Glutamatergic neuron (in vitro differentiated cells): ENCODE data around the gene UBR4. TPM values are rescaled to one million over a fixed set of nuclear protein-coding genes. Genes with fewer than 3 reads are reported as not detected.
A peak's percentile ranks its signal among the peaks of the same experiment; 100 is the strongest.

Source experiments
- DNase-seq: peaks from one replicate; pipeline ENCODE4 v3.0.0; 2022
- H3K27ac Mint-ChIP-seq: one replicate; pipeline ENCODE4 v1.8.0; 2020; ENCODE audit warnings: mild to moderate bottlenecking, mixed read lengths, inconsistent platforms; ENCODE audit not compliant: unreplicated experiment
- H3K27me3 Mint-ChIP-seq: one replicate; pipeline ENCODE4 v1.8.0; 2020; ENCODE audit warnings: mild to moderate bottlenecking, moderate library complexity, mixed read lengths, inconsistent platforms; ENCODE audit not compliant: unreplicated experiment
- H3K36me3 Mint-ChIP-seq: one replicate; pipeline ENCODE4 v1.8.0; 2020; ENCODE audit warnings: mild to moderate bottlenecking, mixed read lengths, inconsistent platforms; ENCODE audit not compliant: unreplicated experiment
- H3K4me1 Mint-ChIP-seq: one replicate; pipeline ENCODE4 v1.8.0; 2020; ENCODE audit warnings: mild to moderate bottlenecking, low read depth, mixed read lengths, inconsistent platforms; ENCODE audit not compliant: unreplicated experiment
- H3K4me3 Mint-ChIP-seq: one replicate; pipeline ENCODE4 v1.8.0; 2020; ENCODE audit warnings: mild to moderate bottlenecking, mixed read lengths, inconsistent platforms; ENCODE audit not compliant: unreplicated experiment
- H3K9me3 Mint-ChIP-seq: one replicate; pipeline ENCODE4 v1.8.0; 2020; ENCODE audit warnings: mild to moderate bottlenecking, moderate library complexity, mixed read lengths, inconsistent platforms; ENCODE audit not compliant: unreplicated experiment
- total RNA-seq: library from RNA; stranded (reverse); fragmentation: NEBNext Ultra II Directional; extraction: Animal tissue kit (Norgen Biotek cat#: 25700); gene quantifications from one replicate; pipeline ENCODE4 v1.2.1, GENCODE V29; 2021; ENCODE audit not compliant: unreplicated experiment
- TF ChIP-seq, protein P1 (sequence below): fragments of 200-600 bp; sonication (generic); IDR thresholded peaks from one replicate; pipeline ENCODE4 v1.5.0; 2021; ENCODE audit not compliant: partially characterized antibody, unreplicated experiment

UBR4 gene
- total RNA-seq, 1 donor from 2014 or later, result 176 TPM

DNA sequence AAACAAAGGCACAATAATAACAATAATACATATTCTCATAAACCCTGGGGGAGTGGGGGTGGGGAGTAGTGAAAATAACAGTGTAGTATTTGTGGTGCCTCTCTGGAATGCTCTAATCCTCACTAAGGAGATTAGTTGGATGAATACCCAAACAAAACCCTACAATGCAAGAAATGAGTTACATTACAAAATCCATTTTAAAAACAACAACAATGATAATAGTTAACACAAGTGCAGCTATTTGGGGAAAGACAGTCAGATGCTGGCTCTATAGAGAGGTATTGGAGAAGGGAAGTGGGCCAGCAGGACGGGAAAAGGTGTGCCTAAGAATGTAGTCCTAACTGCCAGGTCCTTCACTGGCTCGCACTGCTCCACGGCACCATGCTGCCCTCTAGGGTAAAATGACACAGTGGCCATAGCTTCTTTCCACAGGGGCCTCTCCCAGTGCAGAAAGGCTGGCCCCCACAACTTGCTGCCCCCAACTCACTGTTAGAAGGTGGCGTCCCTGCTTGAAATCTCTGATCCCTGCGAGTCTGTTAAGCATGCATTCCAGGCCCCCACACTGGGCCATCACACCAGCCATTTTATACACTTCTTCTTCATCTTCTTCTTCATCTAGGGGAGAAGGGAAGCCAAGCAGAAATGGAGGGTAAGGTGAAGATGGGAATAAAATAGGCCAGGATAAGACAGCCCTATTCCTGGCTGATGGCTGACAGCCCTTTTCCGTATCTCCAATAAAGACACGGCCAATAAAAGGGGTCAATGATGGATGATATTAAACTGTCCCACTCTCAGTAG, 113.8 kb downstream of the UBR4 start:
- Mint-ChIP-seq H3K27ac (no peak overlapping the region), H3K4me3 (no peak overlapping the region), H3K9me3 (peaks cover 2% of the 10 kb centered on the region), H3K27me3 (no peaks in the 10 kb centered on the region), H3K4me1 (no peaks in the 10 kb centered on the region), H3K36me3 (no peaks in the 10 kb centered on the region)
- peak; percentile 49 for DNase-seq
- TF ChIP-seq, protein P1, sequence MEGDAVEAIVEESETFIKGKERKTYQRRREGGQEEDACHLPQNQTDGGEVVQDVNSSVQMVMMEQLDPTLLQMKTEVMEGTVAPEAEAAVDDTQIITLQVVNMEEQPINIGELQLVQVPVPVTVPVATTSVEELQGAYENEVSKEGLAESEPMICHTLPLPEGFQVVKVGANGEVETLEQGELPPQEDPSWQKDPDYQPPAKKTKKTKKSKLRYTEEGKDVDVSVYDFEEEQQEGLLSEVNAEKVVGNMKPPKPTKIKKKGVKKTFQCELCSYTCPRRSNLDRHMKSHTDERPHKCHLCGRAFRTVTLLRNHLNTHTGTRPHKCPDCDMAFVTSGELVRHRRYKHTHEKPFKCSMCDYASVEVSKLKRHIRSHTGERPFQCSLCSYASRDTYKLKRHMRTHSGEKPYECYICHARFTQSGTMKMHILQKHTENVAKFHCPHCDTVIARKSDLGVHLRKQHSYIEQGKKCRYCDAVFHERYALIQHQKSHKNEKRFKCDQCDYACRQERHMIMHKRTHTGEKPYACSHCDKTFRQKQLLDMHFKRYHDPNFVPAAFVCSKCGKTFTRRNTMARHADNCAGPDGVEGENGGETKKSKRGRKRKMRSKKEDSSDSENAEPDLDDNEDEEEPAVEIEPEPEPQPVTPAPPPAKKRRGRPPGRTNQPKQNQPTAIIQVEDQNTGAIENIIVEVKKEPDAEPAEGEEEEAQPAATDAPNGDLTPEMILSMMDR, result no peak

DNA sequence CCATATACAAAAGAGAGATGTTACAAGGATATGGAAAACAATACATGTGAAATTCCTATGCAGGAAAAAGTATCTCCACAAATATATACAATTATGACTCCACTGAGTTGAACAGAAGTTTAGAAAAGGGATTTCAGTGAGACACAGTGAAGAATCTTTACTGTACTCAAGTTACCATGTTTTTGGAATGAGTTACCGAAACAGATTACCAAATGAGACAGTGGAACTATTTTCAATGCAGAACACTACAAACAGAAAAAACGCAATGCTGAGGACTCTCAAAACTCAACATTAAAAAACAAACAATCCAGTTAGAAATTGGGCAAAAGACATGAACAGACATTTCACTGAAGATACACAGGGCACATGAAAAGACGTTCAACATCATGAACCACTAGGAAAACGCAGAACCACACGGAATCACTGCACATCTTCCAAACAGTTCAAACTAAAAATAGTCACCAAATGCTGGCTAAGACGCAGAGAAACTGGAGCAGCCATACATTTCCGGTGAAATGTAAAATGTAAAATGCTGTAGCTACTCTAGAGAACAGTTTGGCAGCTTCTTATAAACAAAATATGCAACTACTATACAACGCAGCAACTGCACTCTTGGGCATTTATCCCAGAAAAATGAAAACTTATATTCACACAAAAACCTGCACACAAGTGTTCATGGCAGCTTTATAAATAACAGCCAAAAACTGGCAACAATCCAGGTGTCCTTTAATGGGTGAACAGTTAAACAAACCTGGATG, 118.7 kb downstream of the UBR4 start:
- DNase-seq, result no peak
- TF ChIP-seq, protein P1, result no peak
- Mint-ChIP-seq H3K27me3 (peaks cover 1% of the 10 kb centered on the region), H3K36me3 (no peaks in the 10 kb centered on the region), H3K27ac (no peak overlapping the region), H3K4me3 (no peak overlapping the region), H3K9me3 (peaks cover under 1% of the 10 kb centered on the region), H3K4me1 (no peaks in the 10 kb centered on the region)

DNA sequence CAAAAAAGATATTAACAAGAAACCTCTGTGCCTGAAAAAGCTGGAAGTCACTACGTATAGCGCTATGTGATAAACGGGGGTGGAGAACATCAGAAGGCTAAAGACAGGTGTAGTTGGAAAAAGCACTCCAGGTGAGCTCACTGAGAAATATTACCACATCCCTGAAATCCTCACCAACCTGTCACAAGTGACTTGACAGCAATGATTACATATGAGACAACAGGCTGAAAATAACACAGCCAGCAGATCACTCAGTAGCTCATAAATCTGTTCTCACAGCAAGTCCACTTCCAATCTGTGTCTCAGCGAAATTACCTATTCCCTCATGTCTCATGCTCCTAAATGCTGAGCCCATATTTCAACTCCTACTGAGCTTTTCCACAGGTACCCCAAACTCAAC, 120.5 kb downstream of the UBR4 start:
- H3K4me3 Mint-ChIP-seq, result no peak overlapping the region
- TF ChIP-seq, protein P1, result no peak
- no peaks in the 10 kb centered on the region for H3K4me1 Mint-ChIP-seq
- no peaks in the 10 kb centered on the region for H3K36me3 Mint-ChIP-seq
- DNase-seq, result no peak
- H3K9me3 Mint-ChIP-seq, result no peaks in the 10 kb centered on the region
- no peak overlapping the region for H3K27ac Mint-ChIP-seq
- peaks cover 4% of the 10 kb centered on the region for H3K27me3 Mint-ChIP-seq

DNA sequence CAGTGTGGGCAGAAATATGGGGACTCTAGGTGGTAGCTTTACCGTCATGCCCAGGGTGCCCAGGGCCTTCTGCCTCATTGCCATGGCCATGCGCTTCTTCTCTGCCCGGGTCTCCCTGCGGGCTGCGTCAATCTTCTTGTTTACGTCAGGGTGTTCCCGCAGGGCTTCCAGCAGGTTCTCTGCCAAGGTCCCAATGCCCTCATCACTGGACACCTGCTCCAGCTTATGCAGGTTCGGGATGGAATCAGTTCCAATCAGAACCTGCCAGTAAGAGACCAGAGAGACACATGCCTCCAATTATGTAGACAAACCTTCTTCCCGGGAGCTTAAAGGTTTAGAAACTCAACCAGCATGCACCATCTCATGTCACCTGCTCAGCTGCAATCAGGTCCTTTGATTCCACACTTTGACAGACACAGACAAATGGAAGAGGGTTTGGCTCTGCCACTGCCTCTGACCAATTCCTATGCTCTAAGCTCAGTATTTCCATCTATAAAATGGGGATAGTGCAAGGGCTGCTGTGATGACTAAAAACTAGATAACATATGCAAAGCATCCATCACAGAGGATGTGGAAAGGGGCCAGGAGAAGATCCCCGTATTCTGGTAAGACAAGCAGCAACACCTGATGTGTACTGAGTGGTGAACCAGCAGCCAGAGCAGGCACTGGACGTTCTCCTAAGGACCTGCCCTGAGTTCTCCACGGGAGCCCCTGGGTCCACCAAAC, 121.2 kb downstream of the UBR4 start:
- no peaks in the 10 kb centered on the region for H3K36me3 Mint-ChIP-seq
- peaks cover 2% of the 10 kb centered on the region for H3K9me3 Mint-ChIP-seq
- no peak for DNase-seq
- no peak overlapping the region for H3K27ac Mint-ChIP-seq
- no peak overlapping the region for H3K4me3 Mint-ChIP-seq
- H3K4me1 Mint-ChIP-seq, result no peaks in the 10 kb centered on the region
- TF ChIP-seq, protein P1, result no peak
- peaks cover 4% of the 10 kb centered on the region for H3K27me3 Mint-ChIP-seq
